Measurements from ENCODE around the gene TBC1D13.
A peak's percentile ranks its signal among the peaks of the same experiment; 100 is the strongest.
"Not testable (repeated sequence)": the region's sequence is repeated elsewhere in the genome, so short reads cannot be mapped to it uniquely, and the experiment has no call there.

Gene TBC1D13

DNA sequence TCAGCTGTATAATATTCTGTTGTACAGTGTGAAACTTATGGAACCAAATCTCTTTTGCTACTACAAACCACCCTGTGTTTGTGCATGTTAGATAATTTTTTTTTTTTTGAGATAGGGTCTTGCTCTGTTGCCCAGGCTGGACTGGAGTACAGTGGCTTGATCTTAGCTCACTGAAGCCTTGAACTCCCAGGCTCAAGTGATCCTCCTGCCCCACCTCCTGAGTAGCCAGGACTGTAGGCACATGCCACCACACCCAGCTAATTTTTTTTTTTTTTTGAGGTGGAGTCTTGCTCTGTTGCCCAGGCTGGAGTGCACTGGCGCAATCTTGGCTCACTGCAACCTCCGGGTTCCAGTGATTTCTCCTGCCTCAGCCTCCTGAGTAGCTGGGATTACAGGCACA is 7.9 kb downstream of the TBC1D13 start:
- H3K9me3 ChIP-seq (ENCODE audit: control insufficient read depth, insufficient read depth, low read length); H3K9ac ChIP-seq (ENCODE audit: low read depth, low read length); H3K4me1 ChIP-seq (ENCODE audit: insufficient read depth, low read length); H3K36me3 ChIP-seq (ENCODE audit: insufficient read depth, low read length): not testable (repeated sequence)

DNA sequence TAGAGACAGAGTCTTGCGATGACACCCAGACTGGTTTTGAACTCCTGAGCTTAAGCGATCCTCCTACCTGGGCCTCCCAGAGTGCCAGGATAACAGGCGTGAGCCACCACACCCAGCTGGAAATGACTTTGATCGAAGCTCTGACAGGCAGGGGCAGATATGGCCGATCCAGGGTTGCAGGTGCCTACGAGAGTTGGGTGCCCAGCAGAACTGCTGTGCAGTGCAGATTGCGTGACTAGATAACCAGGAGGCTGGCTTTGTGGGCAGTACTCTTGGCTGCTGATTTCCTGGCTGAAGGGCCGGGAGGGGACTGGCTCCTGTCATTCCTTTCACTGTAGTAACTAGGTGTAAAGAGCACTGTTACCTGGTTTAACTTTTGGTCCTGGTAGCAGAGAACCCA is 11.8 kb downstream of the TBC1D13 start:
- Histone ChIP-seq H3K36me3 (ENCODE audit: insufficient read depth, low read length) (0 out of 2 replicates have a peak, but pooled peaks cover 3% of the 10 kb centered on the region), H3K9ac (ENCODE audit: low read depth, low read length) (no peak overlapping the region), H3K9me3 (ENCODE audit: control insufficient read depth, insufficient read depth, low read length) (no peaks in the 10 kb centered on the region), H3K4me1 (ENCODE audit: insufficient read depth, low read length) (no peaks in the 10 kb centered on the region)

DNA sequence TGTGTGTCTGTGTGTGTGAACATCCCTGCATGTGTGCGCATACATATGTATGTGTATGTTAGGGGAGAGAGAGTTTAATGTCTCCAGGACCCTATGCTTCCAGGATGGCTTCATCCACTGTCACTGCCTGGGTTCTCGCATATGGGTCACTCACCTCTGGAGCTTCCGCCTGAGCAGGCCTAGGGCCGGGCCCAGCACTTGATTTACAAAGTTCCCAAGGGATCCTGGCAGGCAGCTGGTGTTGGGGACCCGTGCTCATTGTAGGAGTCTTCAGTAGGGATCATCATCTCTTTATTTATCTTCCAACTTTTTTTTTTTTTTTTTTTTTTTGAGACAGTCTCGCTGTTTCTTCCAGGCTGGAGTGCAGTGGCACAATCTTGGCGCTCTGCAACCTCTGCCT is 13.0 kb downstream of the TBC1D13 start:
- Histone ChIP-seq H3K4me1 (ENCODE audit: insufficient read depth, low read length) (no peaks in the 10 kb centered on the region), H3K9ac (ENCODE audit: low read depth, low read length) (no peak overlapping the region), H3K36me3 (ENCODE audit: insufficient read depth, low read length) (0 out of 2 replicates have a peak, but pooled peaks cover 5% of the 10 kb centered on the region), H3K9me3 (ENCODE audit: control insufficient read depth, insufficient read depth, low read length) (no peaks in the 10 kb centered on the region)

DNA sequence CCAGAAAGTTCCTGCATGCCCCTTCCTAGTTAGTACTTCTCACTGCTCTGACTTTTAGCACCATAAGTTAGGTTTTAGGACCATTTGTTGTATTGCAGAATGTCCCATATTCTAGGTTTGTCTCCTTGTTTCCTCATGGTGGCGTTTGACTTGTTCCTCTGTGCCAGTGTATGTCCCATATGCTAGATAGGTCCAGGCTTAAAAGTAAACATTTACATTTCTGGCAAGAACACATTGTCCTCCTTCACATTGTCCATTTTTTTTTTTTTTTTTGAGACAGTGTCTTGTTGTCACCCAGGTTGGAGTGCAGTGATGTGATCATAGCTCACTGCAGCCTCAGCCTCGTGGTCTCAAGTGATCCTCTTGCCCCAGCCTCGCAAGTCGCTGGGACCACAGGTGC is 15.4 kb downstream of the TBC1D13 start:
- H3K9me3 ChIP-seq (ENCODE audit: control insufficient read depth, insufficient read depth, low read length), result no peaks in the 10 kb centered on the region
- H3K36me3 ChIP-seq (ENCODE audit: insufficient read depth, low read length), result 0 out of 2 replicates have a peak, but pooled peaks cover 4% of the 10 kb centered on the region
- H3K9ac ChIP-seq (ENCODE audit: low read depth, low read length), result no peak overlapping the region
- no peaks in the 10 kb centered on the region for H3K4me1 ChIP-seq (ENCODE audit: insufficient read depth, low read length)

GRCh38 chr9:128805661-128806060 is 18.6 kb downstream of the TBC1D13 start:
- Histone ChIP-seq H3K4me1 (ENCODE audit: insufficient read depth, low read length) (no peaks in the 10 kb centered on the region), H3K9me3 (ENCODE audit: control insufficient read depth, insufficient read depth, low read length) (no peaks in the 10 kb centered on the region), H3K36me3 (ENCODE audit: insufficient read depth, low read length) (peaks cover 4% of the 10 kb centered on the region; the same call in 1 of the 2 replicates), H3K9ac (ENCODE audit: low read depth, low read length) (no peak overlapping the region)

DNA sequence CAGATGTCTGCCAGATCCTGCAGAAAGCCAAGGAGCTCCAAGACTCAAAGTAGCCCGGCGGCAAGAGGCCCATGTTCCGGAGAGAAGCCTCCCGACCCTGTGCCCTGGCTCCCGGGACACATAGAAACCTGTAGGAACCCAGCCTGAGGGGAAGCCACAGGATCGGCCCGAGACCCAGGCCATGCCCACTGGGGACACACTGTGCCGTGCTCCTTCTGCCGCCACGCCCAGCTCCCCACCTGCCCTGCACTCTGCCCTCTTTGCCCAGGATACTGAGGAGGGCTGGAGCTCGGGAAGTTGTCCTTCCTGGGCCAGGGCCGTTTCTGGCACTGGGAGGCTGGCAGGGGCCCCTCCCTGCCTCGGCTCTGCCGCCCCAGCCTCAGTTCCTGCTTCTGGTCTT is 20.8 kb downstream of the TBC1D13 start:
- no peak overlapping the region for H3K9ac ChIP-seq (ENCODE audit: low read depth, low read length)
- no peaks in the 10 kb centered on the region for H3K9me3 ChIP-seq (ENCODE audit: control insufficient read depth, insufficient read depth, low read length)
- no peaks in the 10 kb centered on the region for H3K4me1 ChIP-seq (ENCODE audit: insufficient read depth, low read length)
- peaks cover 4% of the 10 kb centered on the region; the same call in 1 of the 2 replicates for H3K36me3 ChIP-seq (ENCODE audit: insufficient read depth, low read length)

DNA sequence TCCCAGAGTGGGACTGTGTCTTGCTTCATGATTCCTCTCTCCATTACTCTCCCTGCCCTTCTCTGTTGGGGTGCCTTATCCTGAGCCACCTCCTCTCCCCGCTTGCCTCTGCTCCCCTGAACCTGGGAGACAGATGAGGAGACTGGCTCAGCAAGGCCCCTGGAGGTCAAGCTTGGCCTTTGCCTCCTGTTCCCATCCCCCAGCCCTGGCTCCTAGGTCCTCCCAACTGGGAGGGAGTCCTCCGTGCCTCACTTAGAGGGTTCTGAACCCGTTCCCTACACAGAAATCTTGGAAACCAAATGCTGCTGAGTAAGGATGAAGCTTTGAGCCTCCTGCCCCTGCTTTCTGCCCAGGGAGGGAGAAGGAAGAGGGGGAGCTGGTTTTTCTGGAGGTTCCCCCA is 21.5 kb downstream of the TBC1D13 start:
- Histone ChIP-seq H3K9ac (ENCODE audit: low read depth, low read length) (no peak overlapping the region), H3K4me1 (ENCODE audit: insufficient read depth, low read length) (no peaks in the 10 kb centered on the region), H3K36me3 (ENCODE audit: insufficient read depth, low read length) (peaks cover 4% of the 10 kb centered on the region; the same call in 1 of the 2 replicates), H3K9me3 (ENCODE audit: control insufficient read depth, insufficient read depth, low read length) (no peaks in the 10 kb centered on the region)

DNA sequence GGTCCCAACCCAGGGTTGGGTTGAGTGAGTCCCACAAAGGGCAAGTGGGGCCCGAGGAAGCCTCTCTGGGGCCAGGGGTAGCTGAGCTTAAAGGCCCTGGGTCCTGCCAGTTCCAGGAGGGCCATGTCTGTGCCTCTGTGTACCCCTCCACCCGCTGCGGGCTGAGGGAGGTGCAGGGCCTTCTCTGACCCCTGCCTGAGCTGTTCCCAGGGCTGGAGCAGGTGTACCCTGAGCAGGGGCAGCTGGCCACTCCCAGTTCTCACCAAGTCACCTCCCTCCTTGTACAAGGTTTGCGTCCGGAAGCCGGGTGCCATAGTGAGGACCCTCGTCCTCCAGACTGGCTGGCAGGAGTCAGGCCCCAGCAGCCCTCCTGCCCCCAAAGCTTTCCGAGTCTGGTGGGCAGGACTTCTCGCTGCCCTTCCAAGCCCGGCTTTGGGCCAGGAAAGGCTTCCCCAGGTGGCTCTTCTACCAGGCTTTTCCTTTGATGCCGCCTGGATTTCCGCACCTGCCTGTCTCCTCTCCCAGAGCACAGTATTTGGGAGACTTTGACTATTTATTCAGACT is 22.1 kb downstream of the TBC1D13 start:
- H3K9me3 ChIP-seq (ENCODE audit: control insufficient read depth, insufficient read depth, low read length), result no peaks in the 10 kb centered on the region
- H3K36me3 ChIP-seq (ENCODE audit: insufficient read depth, low read length), result peaks cover under 1% of the 10 kb centered on the region; the same call in 1 of the 2 replicates
- no peaks in the 10 kb centered on the region for H3K4me1 ChIP-seq (ENCODE audit: insufficient read depth, low read length)
- H3K9ac ChIP-seq (ENCODE audit: low read depth, low read length), result no peak overlapping the region

- no peaks in the 10 kb centered on the region for H3K4me1 ChIP-seq (ENCODE audit: insufficient read depth, low read length)
- H3K36me3 ChIP-seq (ENCODE audit: insufficient read depth, low read length), result no peaks in the 10 kb centered on the region; the same call in 1 of the 2 replicates
- H3K9ac ChIP-seq (ENCODE audit: low read depth, low read length), result no peak overlapping the region
- H3K9me3 ChIP-seq (ENCODE audit: control insufficient read depth, insufficient read depth, low read length), result no peaks in the 10 kb centered on the region
These were observed 22.8 kb downstream of the TBC1D13 start for GRCh38 chr9:128809831-128810230.

GRCh38 chr9:128810873-128811272 is 23.8 kb downstream of the TBC1D13 start:
- H3K9ac ChIP-seq (ENCODE audit: low read depth, low read length), result no peak overlapping the region
- H3K36me3 ChIP-seq (ENCODE audit: insufficient read depth, low read length), result no peaks in the 10 kb centered on the region; the same call in 1 of the 2 replicates
- no peaks in the 10 kb centered on the region for H3K4me1 ChIP-seq (ENCODE audit: insufficient read depth, low read length)
- H3K9me3 ChIP-seq (ENCODE audit: control insufficient read depth, insufficient read depth, low read length), result no peaks in the 10 kb centered on the region

GRCh38 chr9:128818099-128818838 is 31.2 kb downstream of the TBC1D13 start, which contains the start of gene ENDOG:
Gene ENDOG (plus strand): TSS chr9:128818500. CDS start chr9:128818685, 185 bp downstream.
- H3K36me3 ChIP-seq (ENCODE audit: insufficient read depth, low read length), result peaks cover 7% of the 10 kb centered on the region
- no peaks in the 10 kb centered on the region for H3K4me1 ChIP-seq (ENCODE audit: insufficient read depth, low read length)
- peak within 1 kb of the TSS; percentile 74 for H3K9ac ChIP-seq (ENCODE audit: low read depth, low read length)
- H3K9me3 ChIP-seq (ENCODE audit: control insufficient read depth, insufficient read depth, low read length), result no peaks in the 10 kb centered on the region

GRCh38 chr9:128818839-128819715 is 32.0 kb downstream of the TBC1D13 start:
- no peaks in the 10 kb centered on the region for H3K4me1 ChIP-seq (ENCODE audit: insufficient read depth, low read length)
- H3K9ac ChIP-seq (ENCODE audit: low read depth, low read length), result peak overlapping the region; percentile 74
- H3K9me3 ChIP-seq (ENCODE audit: control insufficient read depth, insufficient read depth, low read length), result no peaks in the 10 kb centered on the region
- H3K36me3 ChIP-seq (ENCODE audit: insufficient read depth, low read length), result peaks cover 7% of the 10 kb centered on the region

GRCh38 chr9:128819716-128820664 is 32.9 kb downstream of the TBC1D13 start:
- Histone ChIP-seq H3K4me1 (ENCODE audit: insufficient read depth, low read length) (no peaks in the 10 kb centered on the region), H3K9me3 (ENCODE audit: control insufficient read depth, insufficient read depth, low read length) (no peaks in the 10 kb centered on the region), H3K9ac (ENCODE audit: low read depth, low read length) (no peak overlapping the region), H3K36me3 (ENCODE audit: insufficient read depth, low read length) (peaks cover 13% of the 10 kb centered on the region)
